Thymus (tissue), 11 donors: Measurements from ENCODE around the gene HMG20A. TPM values are rescaled to one million over a fixed set of nuclear protein-coding genes. Genes with fewer than 3 reads are reported as not detected.

Experiments used
- DNase-seq, 9 donors: peaks; one replicate each; pipeline ENCODE4 v3.0.0-alpha.2; 2013; ENCODE audit warnings: low spot score in 9 of 9, low read depth in 6 of 9, missing footprints in 1 of 9
- H3K27ac ChIP-seq, 2 donors: one replicate each; pipeline ENCODE4 v1.5.1; 2013; ENCODE audit warnings: control low read depth in 1 of 2, low read depth in 1 of 2, low read length in 1 of 2, mild to moderate bottlenecking in 1 of 2, moderate library complexity in 1 of 2
- H3K27me3 ChIP-seq, 2 donors: one replicate each; pipeline ENCODE4 v1.5.1; 2013; ENCODE audit warnings: low read length in 1 of 2; ENCODE audit not compliant: control insufficient read depth in 2 of 2, insufficient read depth in 1 of 2
- H3K36me3 ChIP-seq, 2 donors: one replicate each; pipeline ENCODE4 v1.5.1; 2013; ENCODE audit warnings: low read length in 1 of 2, mild to moderate bottlenecking in 1 of 2, moderate library complexity in 1 of 2; ENCODE audit not compliant: control insufficient read depth in 2 of 2, insufficient read depth in 2 of 2
- H3K4me1 ChIP-seq, 2 donors: one replicate each; pipeline ENCODE4 v1.5.1; 2013; ENCODE audit warnings: low read length in 2 of 2; ENCODE audit not compliant: control insufficient read depth in 2 of 2, insufficient read depth in 2 of 2
- H3K4me3 ChIP-seq, 2 donors: one replicate each; pipeline ENCODE4 v1.5.1; 2013; ENCODE audit warnings: low read length in 2 of 2, control low read depth in 1 of 2, mild to moderate bottlenecking in 1 of 2
- H3K9me3 ChIP-seq, 2 donors: one replicate each; pipeline ENCODE4 v1.5.1; 2013; ENCODE audit warnings: low read length in 1 of 2, mild to moderate bottlenecking in 1 of 2; ENCODE audit not compliant: control insufficient read depth in 2 of 2, insufficient read depth in 1 of 2
- WGBS: extraction: QIAGEN DNeasy Blood & Tissue Kit; methylation state at CpG from one replicate; pipeline ENCODE4 v1.1.7; 2013; 5-methylcytosine and 5-hydroxymethylcytosine counted together
- polyA plus RNA-seq: library from polyadenylated mRNA; stranded (reverse); fragments of 200-250 nt; gene quantifications from one replicate; pipeline ENCODE4 v1.2.3, GENCODE V29; 2013
- total RNA-seq: library from RNA; stranded (reverse); fragments of 120-200 nt; gene quantifications from one replicate; pipeline ENCODE4 v1.2.4, GENCODE V29; 2013
- donor health status: healthy.

The HMG20A gene
- total and polyA plus RNA-seq, 2 donors, result 25.8 to 33.0 TPM

GRCh38 chr15:77529394-77530159 is 108.9 kb downstream of the HMG20A start:
- H3K36me3 ChIP-seq, result no peaks in the 10 kb centered on the region
- no peak overlapping the region for H3K27ac ChIP-seq
- H3K27me3 ChIP-seq, result no peaks in the 10 kb centered on the region
- H3K4me1 ChIP-seq, result peaks cover 0 to 21% of the 10 kb centered on the region in 2 donors
- DNase-seq, result no peak
- no peak overlapping the region for H3K4me3 ChIP-seq
- 98% methylated on average over 10 of the region's 10 CpGs for WGBS
- H3K9me3 ChIP-seq, result no peaks in the 10 kb centered on the region

GRCh38 chr15:77530576-77530975 is 109.9 kb downstream of the HMG20A start:
- DNase-seq, result no peak
- Histone ChIP-seq H3K4me1 (peaks cover 0 to 21% of the 10 kb centered on the region in 2 donors), H3K36me3 (no peaks in the 10 kb centered on the region), H3K27ac (no peak overlapping the region), H3K4me3 (no peak overlapping the region), H3K27me3 (no peaks in the 10 kb centered on the region), H3K9me3 (no peaks in the 10 kb centered on the region)
- 88% methylated on average over 7 of the region's 7 CpGs for WGBS

- H3K36me3 ChIP-seq, result no peaks in the 10 kb centered on the region
Observed at GRCh38 chr15:77531191-77532000, 110.7 kb downstream of the HMG20A start.

GRCh38 chr15:77532067-77532710 is 111.5 kb downstream of the HMG20A start:
- peaks cover 0 to 14% of the 10 kb centered on the region in 2 donors for H3K4me1 ChIP-seq
- DNase-seq, result no peak
- H3K4me3 ChIP-seq, result no peak overlapping the region
- WGBS, result 94% methylated on average over 3 of the region's 3 CpGs
- no peaks in the 10 kb centered on the region for H3K27me3 ChIP-seq
- no peaks in the 10 kb centered on the region for H3K9me3 ChIP-seq
- no peak overlapping the region for H3K27ac ChIP-seq
- H3K36me3 ChIP-seq, result no peaks in the 10 kb centered on the region

More at GRCh38 chr15:77531191-77532000, 110.7 kb downstream of the HMG20A start:
- DNase-seq, result no peak
- 97% methylated on average over 26 of the region's 26 CpGs for WGBS
- peaks cover 0 to 21% of the 10 kb centered on the region in 2 donors for H3K4me1 ChIP-seq
- no peak overlapping the region for H3K4me3 ChIP-seq
- no peaks in the 10 kb centered on the region for H3K27me3 ChIP-seq
- no peaks in the 10 kb centered on the region for H3K9me3 ChIP-seq
- H3K27ac ChIP-seq, result no peak overlapping the region

- DNase-seq, result no peak
- H3K9me3 ChIP-seq, result no peaks in the 10 kb centered on the region
- H3K27me3 ChIP-seq, result no peaks in the 10 kb centered on the region
- H3K4me3 ChIP-seq, result no peak overlapping the region
- no peaks in the 10 kb centered on the region for H3K36me3 ChIP-seq
- no peak overlapping the region for H3K27ac ChIP-seq
- 85% methylated on average over 7 of the region's 7 CpGs for WGBS
- peaks cover 0 to 12% of the 10 kb centered on the region in 2 donors for H3K4me1 ChIP-seq
Observed at GRCh38 chr15:77532846-77533245, 112.2 kb downstream of the HMG20A start.

- Histone ChIP-seq H3K36me3 (no peaks in the 10 kb centered on the region), H3K27me3 (no peaks in the 10 kb centered on the region), H3K4me3 (no peak overlapping the region), H3K9me3 (no peaks in the 10 kb centered on the region), H3K27ac (no peak overlapping the region), H3K4me1 (peaks cover 0 to 12% of the 10 kb centered on the region in 2 donors)
- DNase-seq, result no peak
- 67% methylated on average over 13 of the region's 13 CpGs for WGBS
Observed at GRCh38 chr15:77533578-77534430, 113.1 kb downstream of the HMG20A start.

Other genes starting within 250 kb of the HMG20A start
- gene PEAK1, start 784 bp upstream of the HMG20A start, total RNA-seq, result 7.8 TPM
- 4.7 TPM for gene PEAK1, start 784 bp upstream of the HMG20A start, polyA plus RNA-seq
- gene LINGO1, start 212.0 kb downstream of the HMG20A start, total RNA-seq, result 0.24 TPM
- 0.75 TPM for gene LINGO1, start 212.0 kb downstream of the HMG20A start, polyA plus RNA-seq